ENCODE data around the gene WNT3.

The WNT3 gene

DNA sequence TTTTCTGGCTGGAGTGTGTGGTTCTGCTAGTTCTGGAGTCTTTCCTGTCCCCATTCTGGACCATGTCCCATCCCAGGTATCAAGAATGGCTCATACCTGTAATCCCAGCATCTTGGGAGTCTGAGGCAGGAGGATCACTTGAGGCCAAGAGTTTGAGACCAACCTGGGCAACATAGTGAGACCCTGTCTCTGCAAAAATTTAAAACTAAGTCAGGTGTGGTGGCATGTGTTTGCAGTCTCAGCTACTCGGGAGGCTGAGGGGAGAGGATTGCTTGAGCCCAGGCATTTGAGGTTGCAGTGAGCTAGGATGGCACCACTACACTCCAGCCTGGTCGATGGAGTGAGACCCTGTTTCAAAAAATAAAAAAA, 15.3 kb upstream of the WNT3 start:
- no peak overlapping the region for H3K4me3 ChIP-seq (ENCODE audit: low read depth, low read length)
- ChIA-PET POLR2A (interaction anchor here (1.5 kb wide), 1 partner anchor 110 kb away, joined by 4 read pairs; no protein-coding TSS in a partner anchor), CTCF (interaction anchor here (0.6 to 4.4 kb wide), 11 partner anchors 9 to 833 kb away, joined by 3 to 76 read pairs (median 3); no protein-coding TSS in a partner anchor)
- TF ChIP-seq CTCF (IDR thresholded peaks at IDR 0.05; ENCODE audit: insufficient read depth, low read length, missing control alignments): no peak
- DNase-seq (ENCODE audit: low read depth, low spot score): no peak

DNA sequence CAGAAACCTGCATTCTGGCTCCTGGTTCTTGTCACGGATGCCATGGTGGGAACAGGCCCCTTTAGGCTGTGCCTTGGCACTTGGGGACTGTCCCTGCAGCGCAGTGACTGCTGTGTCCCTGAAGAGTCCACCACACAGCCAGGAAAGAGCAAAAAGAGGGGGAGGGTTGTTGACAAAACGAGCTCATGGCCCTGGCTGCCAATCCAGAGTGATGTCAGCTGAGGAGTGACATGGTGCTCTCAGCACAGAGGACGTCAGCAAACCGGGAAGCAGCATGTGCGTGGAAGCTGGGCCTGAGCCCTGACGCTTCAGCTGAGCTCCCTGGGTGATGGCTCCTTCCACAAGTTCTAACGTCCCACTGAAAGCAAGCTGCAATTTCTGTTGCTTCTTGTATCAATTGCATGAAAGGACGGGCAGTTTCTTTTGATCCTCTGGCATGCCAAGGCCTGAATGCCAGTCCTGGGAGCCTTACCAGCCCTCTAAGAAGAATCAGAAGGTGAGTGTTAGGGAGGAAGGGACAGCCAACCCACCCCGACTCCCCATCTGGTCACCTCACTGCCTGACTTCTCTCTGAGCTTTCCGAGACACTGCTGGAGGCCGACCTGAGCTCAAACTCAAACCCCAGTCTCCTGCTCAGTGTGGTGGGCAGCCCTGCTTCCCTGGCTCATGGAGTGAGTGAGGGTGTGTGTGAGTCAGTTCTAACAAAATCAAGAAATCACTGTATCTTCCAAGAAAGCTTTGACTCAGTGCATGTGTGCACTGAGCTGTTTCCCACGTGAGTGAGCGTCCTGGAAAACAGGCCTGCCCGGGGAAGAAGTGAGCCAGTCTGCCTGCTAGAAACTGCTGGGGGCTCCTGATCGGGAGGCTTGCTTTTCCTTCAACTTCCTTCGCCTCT, 14.7 kb upstream of the WNT3 start:
- TF ChIP-seq CTCF (IDR thresholded peaks at IDR 0.05; ENCODE audit: insufficient read depth, low read length, missing control alignments): no peak
- no peak overlapping the region for H3K4me3 ChIP-seq (ENCODE audit: low read depth, low read length)
- CTCF ChIA-PET: interaction anchor here (0.6 to 4.4 kb wide), 7 partner anchors 9 to 833 kb away, joined by 3 to 76 read pairs (median 4); no protein-coding TSS in a partner anchor
- POLR2A ChIA-PET: interaction anchor here (1.5 kb wide), 1 partner anchor 111 kb away, joined by 4 read pairs; no protein-coding TSS in a partner anchor
- no peak for DNase-seq (ENCODE audit: low read depth, low spot score)

DNA sequence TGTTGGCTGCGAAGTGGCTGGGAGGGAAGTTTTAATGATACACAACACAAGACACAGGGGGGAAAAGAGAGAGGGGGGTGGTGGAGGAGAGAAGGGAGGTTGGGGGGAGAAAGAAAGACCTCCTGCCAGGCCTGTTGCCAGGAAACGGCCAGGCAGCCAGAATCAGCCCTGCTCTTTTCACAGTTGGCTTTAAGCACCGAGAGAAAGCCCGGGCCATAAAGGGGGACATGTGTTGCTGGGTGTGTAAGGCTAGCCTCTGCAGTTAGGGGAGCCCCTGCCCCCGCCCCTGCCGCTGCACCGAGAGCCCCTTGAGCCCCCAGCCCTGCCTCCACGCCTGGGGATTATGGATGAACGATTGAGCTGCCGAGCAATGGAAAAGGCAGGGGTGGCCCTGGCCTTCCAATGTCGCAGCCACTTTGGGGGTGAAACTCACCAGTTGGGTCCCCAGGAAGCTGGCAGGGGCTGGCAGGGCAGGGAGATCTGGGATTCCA, 13.9 kb upstream of the WNT3 start:
- H3K4me3 ChIP-seq (ENCODE audit: low read depth, low read length): no peak overlapping the region
- POLR2A ChIA-PET: interaction anchor here (1.5 kb wide), 1 partner anchor 111 kb away, joined by 4 read pairs; no protein-coding TSS in a partner anchor
- no peak for TF ChIP-seq CTCF (IDR thresholded peaks at IDR 0.05; ENCODE audit: insufficient read depth, low read length, missing control alignments)
- CTCF ChIA-PET: interaction anchor here (1.4 to 4.4 kb wide), 5 partner anchors 8 to 109 kb away, joined by 3 to 76 read pairs (median 32); no protein-coding TSS in a partner anchor
- DNase-seq (ENCODE audit: low read depth, low spot score): no peak

GRCh38 chr17:46831573-46832330, 13.3 kb upstream of the WNT3 start:
- no peak overlapping the region for H3K4me3 ChIP-seq (ENCODE audit: low read depth, low read length)
- ChIA-PET POLR2A (no interaction called here), CTCF (interaction anchor here (1.4 to 4.4 kb wide), 3 partner anchors 8 to 20 kb away, joined by 3 to 76 read pairs (median 38); no protein-coding TSS in a partner anchor)
- DNase-seq (ENCODE audit: low read depth, low spot score): no peak
- TF ChIP-seq CTCF (IDR thresholded peaks at IDR 0.05; ENCODE audit: insufficient read depth, low read length, missing control alignments): no peak

DNA sequence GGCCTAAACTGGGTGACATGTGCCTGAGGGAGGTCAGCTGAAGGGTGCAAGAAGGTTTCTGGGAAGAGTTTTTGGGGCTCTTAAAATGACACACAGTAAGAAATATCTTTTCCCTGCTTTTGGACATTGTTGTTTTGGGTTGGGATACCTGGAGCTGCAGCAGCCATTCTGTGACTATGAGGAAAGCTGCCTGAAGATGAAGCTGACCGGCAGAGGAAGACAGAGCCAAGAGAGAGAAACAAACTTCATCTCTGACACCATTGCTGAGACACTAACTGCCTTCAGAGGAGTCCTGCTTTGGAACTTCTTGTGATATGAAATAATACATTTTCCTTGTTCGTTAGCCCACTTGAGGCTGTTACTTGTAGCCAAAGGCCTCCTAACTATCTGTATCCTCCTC, 8.8 kb upstream of the WNT3 start:
- no peak for TF ChIP-seq CTCF (IDR thresholded peaks at IDR 0.05; ENCODE audit: insufficient read depth, low read length, missing control alignments)
- ChIA-PET POLR2A (no interaction called here), CTCF (interaction anchor here (1.0 to 7.8 kb wide), 2 partner anchors 7 to 13 kb away, joined by 3 to 76 read pairs; no protein-coding TSS in a partner anchor)
- DNase-seq (ENCODE audit: low read depth, low spot score): no peak
- H3K4me3 ChIP-seq (ENCODE audit: low read depth, low read length): no peak overlapping the region
